ENCODE results near the gene C16orf92. TPM values are rescaled to one million over a fixed set of nuclear protein-coding genes. Genes with fewer than 3 reads are reported as not detected.

The C16orf92 gene
- total RNA-seq, 1 donor from 2014 or later = not detected

GRCh38 chr16:30065943-30066760 is 43.2 kb downstream of the C16orf92 start:
- intact Hi-C loops (cut with DNase I) = no loop called here
- peak; percentile 0 for ATAC-seq (ENCODE audit: poor library complexity)
- DNase-seq = no peak

DNA sequence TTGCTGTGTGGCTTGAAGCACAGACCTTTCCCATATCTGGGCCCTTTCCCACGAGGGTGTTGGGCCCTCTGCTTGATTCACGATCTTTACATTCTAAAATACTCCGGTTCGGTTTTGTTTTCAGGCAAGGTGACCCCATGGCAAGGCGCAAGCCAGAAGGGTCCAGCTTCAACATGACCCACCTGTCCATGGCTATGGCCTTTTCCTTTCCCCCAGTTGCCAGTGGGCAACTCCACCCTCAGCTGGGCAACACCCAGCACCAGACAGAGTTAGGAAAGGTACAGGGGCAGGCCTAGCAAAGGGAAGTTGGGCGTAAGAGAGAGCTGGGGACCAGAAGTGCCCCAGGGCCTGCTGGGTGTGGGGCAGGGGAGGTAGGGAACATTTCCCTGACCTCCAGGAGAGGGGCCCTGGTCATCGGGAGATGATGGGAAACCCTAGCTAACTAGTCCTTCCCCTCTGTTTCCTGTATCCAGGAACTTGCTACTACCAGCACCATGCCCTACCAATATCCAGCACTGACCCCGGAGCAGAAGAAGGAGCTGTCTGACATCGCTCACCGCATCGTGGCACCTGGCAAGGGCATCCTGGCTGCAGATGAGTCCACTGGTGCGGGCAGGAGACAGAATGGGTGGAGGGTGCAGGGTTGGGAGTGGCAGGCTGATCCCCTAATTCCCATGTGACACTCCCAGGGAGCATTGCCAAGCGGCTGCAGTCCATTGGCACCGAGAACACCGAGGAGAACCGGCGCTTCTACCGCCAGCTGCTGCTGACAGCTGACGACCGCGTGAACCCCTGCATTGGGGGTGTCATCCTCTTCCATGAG is 44.0 kb downstream of the C16orf92 start:
- intact Hi-C loops (cut with DNase I) = no loop called here

DNA sequence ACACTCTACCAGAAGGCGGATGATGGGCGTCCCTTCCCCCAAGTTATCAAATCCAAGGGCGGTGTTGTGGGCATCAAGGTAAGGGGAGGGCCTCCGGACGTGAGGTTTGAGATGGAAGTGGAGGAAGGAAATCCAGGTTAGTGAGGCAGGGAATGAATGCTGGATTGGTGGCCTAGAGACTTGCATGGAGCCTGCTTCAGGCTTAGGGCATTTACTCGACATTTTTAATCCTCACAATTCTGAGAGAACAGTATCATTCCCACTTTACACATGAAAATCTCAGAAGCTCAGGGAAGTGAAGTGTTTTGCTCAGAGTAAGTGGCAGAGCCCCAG is 44.6 kb downstream of the C16orf92 start:
- DNase-seq (no peak), ATAC-seq (ENCODE audit: poor library complexity) (no peak)
- intact Hi-C loops (cut with DNase I) = no loop called here

More for the DNA sequence above, 44.0 kb downstream of the C16orf92 start:
- ATAC-seq (ENCODE audit: poor library complexity) = no peak
- DNase-seq = no peak

GRCh38 chr16:30068333-30068732 is 45.3 kb downstream of the C16orf92 start:
- intact Hi-C loops (cut with DNase I) = no loop called here
- ATAC-seq (ENCODE audit: poor library complexity) = no peak
- DNase-seq = no peak

DNA sequence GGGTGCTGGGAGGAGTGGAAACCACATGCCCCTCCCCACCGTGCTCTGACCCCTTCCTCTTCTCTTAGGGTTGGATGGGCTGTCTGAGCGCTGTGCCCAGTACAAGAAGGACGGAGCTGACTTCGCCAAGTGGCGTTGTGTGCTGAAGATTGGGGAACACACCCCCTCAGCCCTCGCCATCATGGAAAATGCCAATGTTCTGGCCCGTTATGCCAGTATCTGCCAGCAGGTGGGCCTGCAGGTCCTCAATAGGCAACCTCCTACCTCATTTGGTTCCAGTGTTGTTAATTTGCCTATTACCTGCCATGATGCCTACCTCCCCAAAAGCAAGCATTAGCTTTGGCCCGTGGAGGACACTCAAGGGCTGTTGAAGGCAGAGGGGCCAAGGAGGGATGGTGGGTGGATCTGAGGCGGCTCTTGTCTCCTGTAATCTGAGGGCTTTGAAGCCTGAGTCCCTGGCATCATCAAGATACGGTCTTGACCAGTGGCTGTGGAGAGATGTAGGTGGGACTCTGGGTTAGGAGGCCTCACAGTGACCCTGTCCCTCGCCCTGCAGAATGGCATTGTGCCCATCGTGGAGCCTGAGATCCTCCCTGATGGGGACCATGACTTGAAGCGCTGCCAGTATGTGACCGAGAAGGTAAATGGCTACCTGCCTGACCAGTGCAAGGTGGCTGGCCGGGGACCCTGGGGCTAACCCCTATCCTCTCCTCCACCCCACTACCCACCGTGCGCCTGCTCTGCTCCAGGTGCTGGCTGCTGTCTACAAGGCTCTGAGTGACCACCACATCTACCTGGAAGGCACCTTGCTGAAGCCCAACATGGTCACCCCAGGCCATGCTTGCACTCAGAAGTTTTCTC is 46.0 kb downstream of the C16orf92 start:
- no peak for DNase-seq
- intact Hi-C loops (cut with DNase I) = no loop called here
- no peak for ATAC-seq (ENCODE audit: poor library complexity)

- ATAC-seq (ENCODE audit: poor library complexity) (no peak), DNase-seq (no peak)
- intact Hi-C loops (cut with DNase I) = no loop called here
Measured at GRCh38 chr16:30069611-30070462, 46.8 kb downstream of the C16orf92 start.

DNA sequence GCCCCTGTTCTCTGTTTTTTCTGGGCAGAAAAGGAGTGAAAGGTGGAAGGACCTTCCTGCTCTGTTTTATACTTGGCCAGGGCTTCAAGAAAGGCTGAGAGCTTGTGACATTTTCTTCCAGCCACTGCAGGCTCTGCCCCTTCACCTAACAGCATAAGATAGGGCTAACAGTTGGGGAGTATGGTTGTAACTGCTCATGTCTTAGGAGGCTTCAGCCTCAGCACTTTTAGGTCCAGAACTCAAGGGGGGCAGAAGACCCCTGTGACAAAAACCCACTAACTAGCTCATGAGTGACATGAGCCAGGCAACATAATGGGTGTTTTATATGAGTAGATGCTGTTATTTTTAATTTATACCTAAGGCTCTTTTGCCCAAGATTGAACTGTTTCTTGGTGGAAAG is 47.5 kb downstream of the C16orf92 start:
- ATAC-seq (ENCODE audit: poor library complexity) (no peak), DNase-seq (no peak)
- intact Hi-C loops (cut with DNase I) = no loop called here

Other genes with a start within 250 kb of the C16orf92 start
- not detected for gene ZG16, start 244.9 kb upstream of the C16orf92 start, total RNA-seq
- gene KIF22, start 232.4 kb upstream of the C16orf92 start, total RNA-seq = 59.8 TPM
- gene MAZ, start 216.7 kb upstream of the C16orf92 start, total RNA-seq = 74.0 TPM
- gene PRRT2, start 211.0 kb upstream of the C16orf92 start, total RNA-seq = 3.3 TPM
- gene PAGR1, start 207.0 kb upstream of the C16orf92 start, total RNA-seq = 14.7 TPM
- 45.5 TPM for gene MVP, start 202.7 kb upstream of the C16orf92 start, total RNA-seq
- gene CDIPT, start 160.0 kb upstream of the C16orf92 start, total RNA-seq = 63.0 TPM
- 0.70 TPM for gene SEZ6L2, start 123.6 kb upstream of the C16orf92 start, total RNA-seq
- gene ASPHD1, start 122.7 kb upstream of the C16orf92 start, total RNA-seq = not detected
- 6.6 TPM for gene KCTD13, start 97.0 kb upstream of the C16orf92 start, total RNA-seq
- gene TMEM219, start 61.1 kb upstream of the C16orf92 start, total RNA-seq = 70.6 TPM
- 29.7 TPM for gene TAOK2, start 49.3 kb upstream of the C16orf92 start, total RNA-seq
- gene HIRIP3, start 27.6 kb upstream of the C16orf92 start, total RNA-seq = 19.5 TPM
- gene INO80E, start 27.0 kb upstream of the C16orf92 start, total RNA-seq = 28.0 TPM
- gene DOC2A, start 12.2 kb upstream of the C16orf92 start, total RNA-seq = 0.13 TPM
- not detected for gene TLCD3B, start 8.1 kb downstream of the C16orf92 start, total RNA-seq
- gene ALDOA, start 42.6 kb downstream of the C16orf92 start, total RNA-seq = 3,843 TPM
- gene PPP4C, start 52.8 kb downstream of the C16orf92 start, total RNA-seq = 33.2 TPM
- gene TBX6, start 68.7 kb downstream of the C16orf92 start, total RNA-seq = 1.0 TPM
- gene YPEL3, start 73.0 kb downstream of the C16orf92 start, total RNA-seq = 64.1 TPM
- 2.6 TPM for gene GDPD3, start 90.3 kb downstream of the C16orf92 start, total RNA-seq
- gene MAPK3, start 100.0 kb downstream of the C16orf92 start, total RNA-seq = 50.8 TPM
- 8.4 TPM for gene CORO1A, start 160.4 kb downstream of the C16orf92 start, total RNA-seq
- 48.7 TPM for gene BOLA2B, start 170.5 kb downstream of the C16orf92 start, total RNA-seq
- gene SLX1A, start 170.7 kb downstream of the C16orf92 start, total RNA-seq = 16.2 TPM
- gene SULT1A3, start 176.1 kb downstream of the C16orf92 start, total RNA-seq = 3.3 TPM
- gene NPIPB13, start 225.3 kb downstream of the C16orf92 start, total RNA-seq = 5.9 TPM

Data from Right ventricle myocardium superior (tissue), 1 donor.